GM19035 (cell line): ENCODE results near the gene SCYL2.
"Not testable (repeated sequence)": the region's sequence is repeated elsewhere in the genome, so short reads cannot be mapped to it uniquely, and the experiment has no call there.

Experiments
- ATAC-seq: cut with Tn5 transposase; IDR thresholded peaks from one replicate; pipeline ENCODE4 v1.9.1; 2021; ENCODE audit not compliant: unreplicated experiment

The SCYL2 gene

GRCh38 chr12:100266835-100267602 is at the start of gene SCYL2, which contains the start of gene DEPDC4:
SCYL2 (plus strand) TSS chr12:100267177; CDS start chr12:100282971, 15,794 bp downstream.
DEPDC4 (minus strand) TSS chr12:100267079; CDS start chr12:100267076, 3 bp downstream.
- peak; percentile 90 for ATAC-seq

GRCh38 chr12:100219328-100220109 is 47.5 kb upstream of the SCYL2 start:
- no peak for ATAC-seq

- ATAC-seq: no peak
Measured at GRCh38 chr12:100221523-100221922, 45.5 kb upstream of the SCYL2 start.

- ATAC-seq: not testable (repeated sequence)
Measured at GRCh38 chr12:100222173-100222572, 44.8 kb upstream of the SCYL2 start.

GRCh38 chr12:100225491-100225890 is 41.5 kb upstream of the SCYL2 start:
- no peak for ATAC-seq

- ATAC-seq: no peak
Measured at GRCh38 chr12:100229036-100229635, 37.8 kb upstream of the SCYL2 start.

- no peak for ATAC-seq
Measured at GRCh38 chr12:100229876-100230275, 37.1 kb upstream of the SCYL2 start.

- ATAC-seq: not testable (repeated sequence)
Measured at GRCh38 chr12:100231873-100232272, 35.1 kb upstream of the SCYL2 start.

- no peak for ATAC-seq
Measured at GRCh38 chr12:100234166-100234565, 32.8 kb upstream of the SCYL2 start.

- peak; percentile 73 for ATAC-seq
Measured at GRCh38 chr12:100234591-100235304, 32.2 kb upstream of the SCYL2 start.

GRCh38 chr12:100238801-100239200 is 28.2 kb upstream of the SCYL2 start:
- ATAC-seq: no peak

GRCh38 chr12:100239589-100239988 is 27.4 kb upstream of the SCYL2 start:
- ATAC-seq: no peak

- ATAC-seq: no peak
Measured at GRCh38 chr12:100243137-100243536, 23.8 kb upstream of the SCYL2 start.

- no peak for ATAC-seq
Measured at GRCh38 chr12:100247765-100248164, 19.2 kb upstream of the SCYL2 start.

- ATAC-seq: no peak
Measured at GRCh38 chr12:100248886-100249285, 18.1 kb upstream of the SCYL2 start.

GRCh38 chr12:100249941-100250340 is 17.0 kb upstream of the SCYL2 start:
- no peak for ATAC-seq

GRCh38 chr12:100251917-100252316 is 15.1 kb upstream of the SCYL2 start:
- ATAC-seq: no peak

GRCh38 chr12:100253437-100253836 is 13.5 kb upstream of the SCYL2 start:
- no peak for ATAC-seq

- no peak for ATAC-seq
Measured at GRCh38 chr12:100254876-100255275, 12.1 kb upstream of the SCYL2 start.

- no peak for ATAC-seq
Measured at GRCh38 chr12:100258127-100258526, 8.8 kb upstream of the SCYL2 start.

GRCh38 chr12:100263131-100263530 is 3.8 kb upstream of the SCYL2 start:
- no peak for ATAC-seq
